Keratinocyte (primary cell): ENCODE results near the gene TRMT1.

Experiments
- EZH2 ChIP-seq: IDR thresholded peaks from one replicate; pipeline ENCODE4 v1.6.1; 2012; ENCODE audit warnings: inconsistent platforms, mild to moderate bottlenecking, low read length, moderate library complexity
- TF ChIP-seq, protein P1 (sequence below), 3 experiments: IDR thresholded peaks in 1 of 3; conservative IDR thresholded peaks in 1 of 3; optimal IDR thresholded peaks in 1 of 3; 2 replicates in 2 of 3; 3 replicates in 1 of 3; pipeline versions ENCODE3 to v1.5.1; 2011; ENCODE audit warnings: low read length in 3 of 3, mild to moderate bottlenecking in 3 of 3, moderate library complexity in 2 of 3, control low read depth in 1 of 3, inconsistent platforms in 1 of 3; ENCODE audit not compliant: insufficient read depth in 2 of 3; ENCODE audit errors: extremely low read depth in 1 of 3

DNA sequence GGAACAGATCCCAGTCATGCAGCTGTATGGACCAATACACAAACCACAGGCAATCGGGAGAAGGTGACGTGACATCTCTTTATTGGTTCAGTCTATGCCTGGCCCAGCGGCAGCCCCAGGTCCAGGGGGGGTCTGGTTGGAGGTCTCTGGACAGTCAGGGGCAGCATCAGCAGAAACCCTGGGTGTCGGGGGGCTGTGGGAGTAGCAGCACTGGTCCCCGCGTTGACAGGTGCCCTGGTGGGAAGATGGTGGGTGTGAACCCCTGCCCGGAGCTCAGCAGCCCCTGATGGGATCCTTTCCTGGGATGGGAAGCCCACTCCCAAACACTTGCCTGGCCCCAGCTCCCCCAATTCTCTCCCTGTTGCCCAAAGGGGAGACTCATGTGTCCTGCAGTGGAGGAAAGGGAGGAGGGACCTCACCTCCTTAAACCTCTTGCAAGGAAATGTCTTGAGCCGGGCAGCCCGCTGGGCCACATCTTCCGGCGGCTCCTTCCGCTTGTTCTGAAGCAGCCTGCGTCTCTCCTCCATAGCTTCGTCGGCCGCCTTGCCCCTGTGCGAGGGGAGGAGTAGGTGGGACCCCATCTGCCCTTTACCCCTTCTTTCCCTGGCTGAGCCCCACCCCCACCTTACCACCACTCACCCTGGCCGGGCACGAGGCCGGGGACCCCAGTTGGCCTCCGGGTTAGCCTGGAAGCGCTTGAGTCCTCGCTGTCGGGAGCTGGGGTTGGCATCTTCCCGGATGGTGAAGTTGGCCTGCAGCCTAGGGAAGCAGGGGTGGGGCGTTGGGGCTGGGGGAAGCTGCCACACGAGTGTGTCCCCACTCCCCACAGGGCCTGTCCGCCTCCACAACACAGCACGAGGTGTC, 11.5 kb downstream of the TRMT1 start:
- TF ChIP-seq, protein P1, sequence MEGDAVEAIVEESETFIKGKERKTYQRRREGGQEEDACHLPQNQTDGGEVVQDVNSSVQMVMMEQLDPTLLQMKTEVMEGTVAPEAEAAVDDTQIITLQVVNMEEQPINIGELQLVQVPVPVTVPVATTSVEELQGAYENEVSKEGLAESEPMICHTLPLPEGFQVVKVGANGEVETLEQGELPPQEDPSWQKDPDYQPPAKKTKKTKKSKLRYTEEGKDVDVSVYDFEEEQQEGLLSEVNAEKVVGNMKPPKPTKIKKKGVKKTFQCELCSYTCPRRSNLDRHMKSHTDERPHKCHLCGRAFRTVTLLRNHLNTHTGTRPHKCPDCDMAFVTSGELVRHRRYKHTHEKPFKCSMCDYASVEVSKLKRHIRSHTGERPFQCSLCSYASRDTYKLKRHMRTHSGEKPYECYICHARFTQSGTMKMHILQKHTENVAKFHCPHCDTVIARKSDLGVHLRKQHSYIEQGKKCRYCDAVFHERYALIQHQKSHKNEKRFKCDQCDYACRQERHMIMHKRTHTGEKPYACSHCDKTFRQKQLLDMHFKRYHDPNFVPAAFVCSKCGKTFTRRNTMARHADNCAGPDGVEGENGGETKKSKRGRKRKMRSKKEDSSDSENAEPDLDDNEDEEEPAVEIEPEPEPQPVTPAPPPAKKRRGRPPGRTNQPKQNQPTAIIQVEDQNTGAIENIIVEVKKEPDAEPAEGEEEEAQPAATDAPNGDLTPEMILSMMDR (optimal IDR thresholded peaks at IDR 0.05 in 1 of 3, IDR thresholded peaks at IDR 0.05 in 1 of 3, conservative IDR thresholded peaks at IDR 0.05 in 1 of 3; ENCODE audit: extremely low read depth in 1 of 3, insufficient read depth in 2 of 3, low read length in 3 of 3): no peak
- no peak for TF ChIP-seq EZH2
